ENCODE results near the gene MCF2L.

MCF2L gene

GRCh38 chr13:112965573-112966115 lies 3.4 kb upstream of the MCF2L start:
- no peak for DNase-seq (ENCODE audit: low read depth)

- DNase-seq (ENCODE audit: low read depth): no peak
These were observed 2.2 kb upstream of the MCF2L start for GRCh38 chr13:112966776-112967175.

GRCh38 chr13:112967686-112968379 lies 1.2 kb upstream of the MCF2L start:
- DNase-seq (ENCODE audit: low read depth): no peak

- DNase-seq (ENCODE audit: low read depth): peak; percentile 32
These were observed 569 bp upstream of the MCF2L start for GRCh38 chr13:112968380-112968909.

GRCh38 chr13:112969692-112970338 lies 801 bp downstream of the MCF2L start:
- no peak for DNase-seq (ENCODE audit: low read depth)

GRCh38 chr13:112970552-112971287 lies 1.7 kb downstream of the MCF2L start:
- no peak for DNase-seq (ENCODE audit: low read depth)

GRCh38 chr13:112971288-112971643 lies 2.3 kb downstream of the MCF2L start:
- no peak for DNase-seq (ENCODE audit: low read depth)

- DNase-seq (ENCODE audit: low read depth): no peak
These were observed 3.2 kb downstream of the MCF2L start for GRCh38 chr13:112972258-112972657.

GRCh38 chr13:112972867-112973576 lies 4.0 kb downstream of the MCF2L start:
- no peak for DNase-seq (ENCODE audit: low read depth)

GRCh38 chr13:112973577-112973951 lies 4.5 kb downstream of the MCF2L start:
- DNase-seq (ENCODE audit: low read depth): no peak

- DNase-seq (ENCODE audit: low read depth): no peak
These were observed 5.1 kb downstream of the MCF2L start for GRCh38 chr13:112974125-112974524.

GRCh38 chr13:112974671-112975070 lies 5.7 kb downstream of the MCF2L start:
- no peak for DNase-seq (ENCODE audit: low read depth)

GRCh38 chr13:112975401-112975939 lies 6.5 kb downstream of the MCF2L start:
- no peak for DNase-seq (ENCODE audit: low read depth)

- no peak for DNase-seq (ENCODE audit: low read depth)
These were observed 7.5 kb downstream of the MCF2L start for GRCh38 chr13:112976526-112976925.

GRCh38 chr13:112977091-112977490 lies 8.1 kb downstream of the MCF2L start:
- DNase-seq (ENCODE audit: low read depth): no peak

- DNase-seq (ENCODE audit: low read depth): no peak
These were observed 8.5 kb downstream of the MCF2L start for GRCh38 chr13:112977525-112977924.

GRCh38 chr13:112978561-112979405 lies 9.8 kb downstream of the MCF2L start:
- DNase-seq (ENCODE audit: low read depth): no peak

GRCh38 chr13:112979406-112979902 lies 10.4 kb downstream of the MCF2L start:
- DNase-seq (ENCODE audit: low read depth): no peak

GRCh38 chr13:112980434-112980833 lies 11.4 kb downstream of the MCF2L start:
- DNase-seq (ENCODE audit: low read depth): no peak

- no peak for DNase-seq (ENCODE audit: low read depth)
These were observed 12.4 kb downstream of the MCF2L start for GRCh38 chr13:112981451-112981850.

All from T follicular helper cell (primary cell).